ENCODE results near the gene BRME1. TPM values are rescaled to one million over a fixed set of nuclear protein-coding genes. Genes with fewer than 3 reads are reported as not detected.
A peak's percentile ranks its signal among the peaks of the same experiment; 100 is the strongest.

Gene BRME1
- total RNA-seq, 1 experiment from 2014 or later = 6.7 TPM

- Histone ChIP-seq H2AK5ac (ENCODE audit: insufficient read length, low read length) (no peak overlapping the region), H3K23me2 (ENCODE audit: insufficient read length, low read depth, low read length, poor library complexity, severe bottlenecking) (peaks cover 15% of the 10 kb centered on the region), H3K9me3 (ENCODE audit: control insufficient read depth, low read depth, low read length) (no peaks in the 10 kb centered on the region), H3K27ac (ENCODE audit: insufficient read length, low read depth, low read length) (no peak overlapping the region), H2BK15ac (ENCODE audit: low read depth, low read length) (peak overlapping the region; percentile 33; the same call in 1 of the 2 replicates), H3K79me1 (ENCODE audit: insufficient read depth, low read depth, low read length, poor library complexity, severe bottlenecking) (no peaks in the 10 kb centered on the region), H2BK12ac (ENCODE audit: insufficient read length, low read depth, low read length) (peak overlapping the region; percentile 71), H3K4ac (ENCODE audit: low read depth, low read length) (peak overlapping the region; percentile 36; the same call in 1 of the 2 replicates), H3K56ac (ENCODE audit: insufficient read length, low read depth, low read length) (no peak overlapping the region), H4K20me1 (ENCODE audit: control insufficient read depth, insufficient read depth, insufficient read length) (no peaks in the 10 kb centered on the region), H3K9ac (ENCODE audit: extremely low read depth, insufficient read length, low read length) (peak overlapping the region; percentile 13), H3T11ph (ENCODE audit: low read length) (peak overlapping the region; percentile 43), H4K8ac (replicated peaks; ENCODE audit: insufficient read length, low read depth, low read length) (no peak overlapping the region), H3K27me3 (ENCODE audit: insufficient read depth, low read length) (no peaks in the 10 kb centered on the region), H3K4me1 (ENCODE audit: insufficient read depth, low read length) (peaks cover 2% of the 10 kb centered on the region; the same call in 1 of the 2 replicates), H2BK20ac (ENCODE audit: low read depth, low read length, poor library complexity, severe bottlenecking) (no peak overlapping the region), H3K4me2 (ENCODE audit: insufficient read depth, insufficient read length, low read length) (peak overlapping the region; percentile 41), H2BK5ac (ENCODE audit: insufficient read length, low read length) (no peak overlapping the region), H4K91ac (ENCODE audit: insufficient read length, low read depth, low read length) (peak overlapping the region; percentile 44), H3K79me2 (ENCODE audit: insufficient read depth, low read length) (no peaks in the 10 kb centered on the region; the same call in 1 of the 2 replicates), H3K14ac (ENCODE audit: insufficient read depth, low read length) (peak overlapping the region; percentile 72; the same call in 1 of the 2 replicates), H2BK120ac (ENCODE audit: low read depth, low read length, poor library complexity, severe bottlenecking) (peak overlapping the region; percentile 95), H2AFZ (ENCODE audit: low read length) (peak overlapping the region; percentile 56), H3K18ac (ENCODE audit: insufficient read length, low read depth, low read length) (peak overlapping the region; percentile 85), H4K5ac (ENCODE audit: insufficient read length, low read depth, low read length) (no peak overlapping the region), H3K23ac (ENCODE audit: insufficient read length, low read depth, low read length) (no peak overlapping the region)
- Mint-ChIP-seq H3K4me3 (peak overlapping the region; percentile 74 to 92), H3K36me3 (ENCODE audit: insufficient read depth in 1 of 3, low read depth in 3 of 3) (no peaks in the 10 kb centered on the region; a peak in 2 of 7 replicates), H3K27me3 (ENCODE audit: low read depth) (no peaks in the 10 kb centered on the region), H3K27ac (peak overlapping the region in 2 of 3 experiments; percentile 87 to 98; a peak in 3 of 7 replicates), H3K9me3 (no peaks in the 10 kb centered on the region; a peak in 1 of 5 replicates), H3K4me1 (peaks cover 28 to 49% of the 10 kb centered on the region in 2 experiments)
- peak; percentile 74 for DNase-seq
- no CpG with 5 or more reads among the region's 24 CpGs for WGBS (ENCODE audit: extremely low coverage, insufficient read length, low lambda C conversion rate)
- no peak for TF ChIP-seq CTCF (conservative IDR thresholded peaks at IDR 0.05)
Observed at GRCh38 chr19:13843104-13843921, 62.6 kb downstream of the BRME1 start.
